ENCODE measurements around the gene TROAP.

TROAP gene

DNA sequence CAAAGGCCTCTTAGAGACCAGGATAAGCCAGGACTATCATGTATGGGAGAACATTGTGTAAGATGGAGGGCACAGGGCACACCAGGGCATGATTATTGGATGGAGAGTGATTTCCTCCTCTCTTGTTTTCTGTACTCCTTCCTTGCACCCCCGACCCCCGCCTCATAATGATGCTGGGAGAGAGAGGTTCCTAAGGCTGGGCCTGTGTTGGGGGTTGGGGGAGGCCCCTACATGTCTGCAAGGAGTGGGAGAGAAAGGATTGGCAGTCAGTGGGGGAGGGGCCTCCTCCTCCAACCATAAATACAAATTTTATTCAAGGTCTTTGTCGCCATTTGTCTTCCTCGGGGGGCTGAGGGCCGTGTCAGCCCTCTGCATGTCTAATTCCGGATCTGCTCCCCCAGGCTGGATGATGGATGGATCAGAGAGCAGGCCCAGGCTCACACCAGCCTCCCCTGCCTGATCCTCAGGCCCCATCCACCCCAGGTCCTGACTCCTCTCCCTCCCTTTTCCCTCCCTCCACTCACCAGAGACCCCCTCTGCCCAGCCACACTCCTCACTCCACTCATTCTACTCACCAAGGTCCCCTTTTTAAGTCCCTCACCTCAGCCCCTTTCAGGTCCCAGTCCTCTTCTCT is 15.9 kb downstream of the TROAP start:
- H3K4me3 ChIP-seq (ENCODE audit: low read depth, low read length), result no peak overlapping the region
- DNase-seq (ENCODE audit: low read depth), result no peak
- TF ChIP-seq MYC (IDR thresholded peaks at IDR 0.05; ENCODE audit: low read depth, low read length) (no peak), POLR2A (IDR thresholded peaks at IDR 0.05; ENCODE audit: extremely low read depth, insufficient read length) (no peak)
- TF ChIP-seq, protein P1, sequence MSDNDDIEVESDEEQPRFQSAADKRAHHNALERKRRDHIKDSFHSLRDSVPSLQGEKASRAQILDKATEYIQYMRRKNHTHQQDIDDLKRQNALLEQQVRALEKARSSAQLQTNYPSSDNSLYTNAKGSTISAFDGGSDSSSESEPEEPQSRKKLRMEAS (IDR thresholded peaks at IDR 0.05; ENCODE audit: low read depth, low read length), result no peak
- TF ChIP-seq, protein P2, sequence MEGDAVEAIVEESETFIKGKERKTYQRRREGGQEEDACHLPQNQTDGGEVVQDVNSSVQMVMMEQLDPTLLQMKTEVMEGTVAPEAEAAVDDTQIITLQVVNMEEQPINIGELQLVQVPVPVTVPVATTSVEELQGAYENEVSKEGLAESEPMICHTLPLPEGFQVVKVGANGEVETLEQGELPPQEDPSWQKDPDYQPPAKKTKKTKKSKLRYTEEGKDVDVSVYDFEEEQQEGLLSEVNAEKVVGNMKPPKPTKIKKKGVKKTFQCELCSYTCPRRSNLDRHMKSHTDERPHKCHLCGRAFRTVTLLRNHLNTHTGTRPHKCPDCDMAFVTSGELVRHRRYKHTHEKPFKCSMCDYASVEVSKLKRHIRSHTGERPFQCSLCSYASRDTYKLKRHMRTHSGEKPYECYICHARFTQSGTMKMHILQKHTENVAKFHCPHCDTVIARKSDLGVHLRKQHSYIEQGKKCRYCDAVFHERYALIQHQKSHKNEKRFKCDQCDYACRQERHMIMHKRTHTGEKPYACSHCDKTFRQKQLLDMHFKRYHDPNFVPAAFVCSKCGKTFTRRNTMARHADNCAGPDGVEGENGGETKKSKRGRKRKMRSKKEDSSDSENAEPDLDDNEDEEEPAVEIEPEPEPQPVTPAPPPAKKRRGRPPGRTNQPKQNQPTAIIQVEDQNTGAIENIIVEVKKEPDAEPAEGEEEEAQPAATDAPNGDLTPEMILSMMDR (IDR thresholded peaks at IDR 0.05; ENCODE audit: low read depth, low read length), result no peak

DNA sequence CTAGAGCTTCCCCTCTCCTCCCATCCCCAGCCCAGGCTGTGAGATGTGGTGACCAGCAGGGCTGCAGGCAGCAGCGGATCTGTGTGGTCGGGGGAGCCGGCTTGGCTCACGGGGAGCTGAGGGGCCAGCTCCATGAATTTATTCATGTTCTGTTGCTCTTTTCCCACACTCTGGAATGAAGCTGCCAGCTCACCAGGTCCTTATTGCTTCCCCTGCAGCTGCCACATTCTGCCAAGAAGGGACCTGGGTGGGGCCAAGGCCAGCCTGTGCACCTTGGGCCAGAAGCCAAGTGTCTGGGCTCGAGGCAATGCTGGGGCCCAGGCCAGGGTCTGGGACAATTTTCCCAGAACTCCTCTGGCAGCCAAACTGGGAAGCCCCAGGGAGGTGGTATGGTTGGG is 16.4 kb downstream of the TROAP start:
- H3K4me3 ChIP-seq (ENCODE audit: low read depth, low read length), result no peak overlapping the region
- TF ChIP-seq, protein P1 (IDR thresholded peaks at IDR 0.05; ENCODE audit: low read depth, low read length), result no peak
- no peak for TF ChIP-seq POLR2A (IDR thresholded peaks at IDR 0.05; ENCODE audit: extremely low read depth, insufficient read length)
- no peak for TF ChIP-seq MYC (IDR thresholded peaks at IDR 0.05; ENCODE audit: low read depth, low read length)
- TF ChIP-seq, protein P2 (IDR thresholded peaks at IDR 0.05; ENCODE audit: low read depth, low read length), result no peak
- DNase-seq (ENCODE audit: low read depth), result no peak

DNA sequence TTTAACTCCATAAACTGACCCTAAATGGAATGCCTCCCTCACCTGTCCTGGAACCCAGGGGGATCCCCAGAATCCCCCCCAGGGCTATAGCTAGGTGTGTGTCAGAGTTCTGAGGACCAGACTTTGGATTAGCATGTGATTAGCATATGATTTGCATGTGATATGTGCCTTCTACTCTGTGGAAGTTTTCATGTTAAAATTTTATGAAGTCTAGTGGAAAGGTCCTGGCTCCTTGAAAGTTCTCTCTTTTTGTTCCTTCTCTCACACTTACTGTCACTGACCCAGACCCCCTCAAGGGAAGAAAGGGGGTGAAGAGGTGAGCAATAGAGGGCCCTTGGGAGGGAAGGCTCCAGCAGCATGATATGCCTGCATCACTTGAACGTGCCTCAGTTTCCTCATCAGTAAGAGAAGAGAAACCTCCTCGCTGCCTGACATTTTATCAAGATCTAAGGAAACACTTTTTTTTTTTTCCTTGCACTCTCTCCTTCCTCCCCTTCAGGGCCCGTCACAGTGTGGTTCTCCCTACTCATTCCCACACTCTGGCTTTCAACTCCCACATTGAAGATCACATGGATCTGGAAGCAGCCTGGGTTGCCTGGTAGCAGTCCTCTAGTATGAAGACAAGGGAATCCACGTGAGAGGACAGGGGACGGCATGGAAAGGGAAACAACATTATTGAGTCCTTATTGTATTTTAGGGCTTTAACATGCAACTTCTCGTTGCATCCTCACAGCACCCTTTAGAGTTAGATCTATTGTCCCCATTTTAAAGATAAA is 17.2 kb downstream of the TROAP start:
- no peak overlapping the region for H3K4me3 ChIP-seq (ENCODE audit: low read depth, low read length)
- TF ChIP-seq POLR2A (IDR thresholded peaks at IDR 0.05; ENCODE audit: extremely low read depth, insufficient read length) (no peak), MYC (IDR thresholded peaks at IDR 0.05; ENCODE audit: low read depth, low read length) (no peak)
- TF ChIP-seq, protein P2 (IDR thresholded peaks at IDR 0.05; ENCODE audit: low read depth, low read length), result no peak
- TF ChIP-seq, protein P1 (IDR thresholded peaks at IDR 0.05; ENCODE audit: low read depth, low read length), result no peak
- no peak for DNase-seq (ENCODE audit: low read depth)

DNA sequence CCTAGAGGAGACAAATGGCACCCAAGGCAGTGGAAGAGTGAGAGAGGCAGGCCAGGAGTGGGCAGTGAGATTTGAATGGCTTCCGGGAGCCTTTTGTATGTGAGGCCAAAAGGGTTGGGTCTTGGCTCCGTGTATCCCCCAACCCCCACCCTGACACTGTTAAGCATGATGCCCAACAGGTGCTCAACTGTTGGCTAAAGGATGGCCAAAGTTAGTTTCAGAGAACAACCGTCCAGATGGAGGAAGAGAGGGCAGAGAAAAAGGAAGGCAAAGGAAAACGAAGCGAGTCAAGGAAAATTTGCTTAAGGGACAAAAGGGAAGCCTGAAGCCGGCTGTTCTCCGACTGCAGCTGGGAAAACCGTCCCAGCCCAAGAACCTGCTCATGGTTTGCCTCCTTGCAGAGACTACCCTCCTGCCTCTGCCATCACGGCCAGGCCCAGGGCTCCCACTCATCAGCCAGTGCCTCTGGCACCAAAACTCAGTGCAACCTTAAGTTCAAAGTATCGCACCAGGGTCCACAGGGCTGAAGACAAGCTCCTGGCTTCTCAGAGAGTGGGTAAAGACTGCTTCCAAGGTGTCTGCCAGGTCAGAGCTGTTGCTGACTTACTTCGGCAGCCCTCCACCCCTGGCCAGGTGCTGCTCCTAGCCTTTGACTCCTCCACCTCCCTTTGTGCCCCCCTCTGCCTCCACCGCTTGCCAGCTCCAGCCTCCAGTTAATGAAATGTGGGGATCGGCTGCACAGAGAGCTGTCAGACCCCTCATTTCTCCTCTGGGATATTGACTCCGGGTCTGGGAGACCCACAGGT is 18.1 kb downstream of the TROAP start:
- DNase-seq (ENCODE audit: low read depth), result no peak
- H3K4me3 ChIP-seq (ENCODE audit: low read depth, low read length), result no peak overlapping the region
- no peak for TF ChIP-seq MYC (IDR thresholded peaks at IDR 0.05; ENCODE audit: low read depth, low read length)
- no peak for TF ChIP-seq POLR2A (IDR thresholded peaks at IDR 0.05; ENCODE audit: extremely low read depth, insufficient read length)
- TF ChIP-seq, protein P1 (IDR thresholded peaks at IDR 0.05; ENCODE audit: low read depth, low read length), result no peak
- TF ChIP-seq, protein P2 (IDR thresholded peaks at IDR 0.05; ENCODE audit: low read depth, low read length), result no peak

DNA sequence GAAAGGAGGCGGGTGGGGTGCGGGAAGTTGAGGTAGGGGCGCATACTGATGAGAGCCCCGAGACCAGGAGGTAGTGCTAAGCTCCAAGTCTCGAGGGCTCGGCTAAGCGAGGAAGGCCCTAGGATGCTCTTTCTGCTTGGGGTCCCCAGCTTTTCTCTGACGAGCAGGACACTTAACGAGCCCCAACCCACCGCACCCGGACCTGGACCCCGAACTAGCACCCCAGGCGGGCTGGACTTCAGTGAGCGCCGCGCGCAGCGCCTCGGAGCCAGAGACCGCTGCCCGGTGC is 18.7 kb downstream of the TROAP start:
- no peak overlapping the region for H3K4me3 ChIP-seq (ENCODE audit: low read depth, low read length)
- TF ChIP-seq, protein P1 (IDR thresholded peaks at IDR 0.05; ENCODE audit: low read depth, low read length), result no peak
- TF ChIP-seq MYC (IDR thresholded peaks at IDR 0.05; ENCODE audit: low read depth, low read length) (no peak), POLR2A (IDR thresholded peaks at IDR 0.05; ENCODE audit: extremely low read depth, insufficient read length) (no peak)
- TF ChIP-seq, protein P2 (IDR thresholded peaks at IDR 0.05; ENCODE audit: low read depth, low read length), result no peak

More for the DNA sequence above, 18.7 kb downstream of the TROAP start:
- DNase-seq (ENCODE audit: low read depth), result no peak

All from NB4 (cell line).